Head of caudate nucleus (tissue), 42 donors: Measurements from ENCODE around the gene ZFP36.

Experiments
- DNase-seq, 42 donors: peaks; one replicate each; pipeline versions ENCODE4 v3.0.0 to v3.0.0-alpha.2; 2020 to 2021; ENCODE audit warnings: mixed read lengths in 7 of 42
- intact Hi-C: fragments of 100-400 bp; cut with DNase I; formaldehyde crosslinking; loops from one replicate; pipeline ENCODE4 v1.15.0; 2022

Gene ZFP36

DNA sequence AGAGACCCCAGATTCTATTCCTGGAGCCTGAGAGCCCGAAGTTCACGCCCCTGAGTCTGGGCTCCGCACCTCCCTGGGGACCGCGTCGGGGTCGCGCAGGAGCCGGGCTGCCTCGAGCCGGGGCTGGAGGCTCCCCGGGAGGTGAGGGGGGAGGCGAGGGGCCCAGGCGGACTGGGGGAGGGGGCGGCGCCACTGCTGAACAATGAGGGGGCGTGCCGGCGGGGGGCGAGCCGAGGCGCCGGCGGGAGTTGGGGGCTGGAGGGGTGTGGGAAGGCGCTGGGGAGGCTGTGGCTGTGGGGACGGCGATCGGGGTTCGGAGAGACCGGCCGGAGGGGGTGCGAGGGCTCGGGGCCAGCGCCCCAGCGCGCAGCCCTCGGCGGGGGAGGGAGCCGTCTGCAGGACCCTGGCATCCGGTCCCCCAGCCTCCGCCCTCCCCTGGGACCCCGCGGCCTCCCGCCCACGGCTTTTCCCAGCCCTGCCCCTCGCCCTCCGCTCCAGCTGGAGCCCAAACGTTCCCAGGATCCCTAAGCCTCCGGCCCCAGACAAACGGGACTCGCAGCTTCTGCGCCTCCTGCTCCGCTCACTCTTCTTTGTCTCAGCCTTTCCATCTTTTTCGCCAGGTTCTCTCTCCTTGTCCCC is 6.7 kb downstream of the ZFP36 start:
- DNase-seq, result peak in 7 of 42 donors; percentile 18 to 56 (median 31)
- intact Hi-C loops, result no loop called here

DNA sequence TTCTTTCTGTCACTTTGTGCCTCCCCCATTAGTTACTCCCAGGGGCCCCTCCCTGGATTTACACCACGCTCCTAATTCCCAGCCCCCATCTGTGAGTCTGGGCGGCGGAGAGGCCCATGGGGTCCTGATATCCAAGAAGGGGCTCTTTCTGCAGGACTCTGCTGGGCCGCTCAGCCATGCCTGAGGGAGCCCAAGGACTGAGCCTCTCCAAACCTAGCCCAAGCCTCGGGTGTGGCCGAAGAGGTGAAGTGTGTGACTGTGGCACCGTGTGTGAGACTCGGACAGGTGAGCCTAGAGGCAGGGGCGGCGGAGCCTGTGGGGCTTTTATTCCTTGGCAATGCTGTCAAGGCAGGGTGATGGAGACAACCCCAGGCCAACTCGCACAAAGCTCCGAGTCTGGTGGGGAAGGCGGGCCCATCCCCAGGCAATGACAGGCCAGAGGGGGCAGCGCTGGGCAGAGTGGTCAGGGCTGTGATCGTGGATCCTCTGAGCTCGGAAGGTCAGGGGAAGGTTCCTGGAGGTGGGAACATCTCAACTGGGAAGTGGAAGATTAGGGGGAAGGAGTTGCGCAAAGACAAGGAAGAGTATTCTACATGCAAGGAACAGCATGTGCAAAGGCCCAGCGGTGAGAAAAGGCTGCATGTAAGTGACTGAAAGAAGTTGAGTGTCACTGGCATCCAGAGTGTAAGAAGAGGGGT is 7.4 kb downstream of the ZFP36 start:
- no peak for DNase-seq
- intact Hi-C loops, result no loop called here

- intact Hi-C loops, result no loop called here
- DNase-seq, result no peak
Measured at GRCh38 chr19:39415111-39416046, 8.7 kb downstream of the ZFP36 start.

DNA sequence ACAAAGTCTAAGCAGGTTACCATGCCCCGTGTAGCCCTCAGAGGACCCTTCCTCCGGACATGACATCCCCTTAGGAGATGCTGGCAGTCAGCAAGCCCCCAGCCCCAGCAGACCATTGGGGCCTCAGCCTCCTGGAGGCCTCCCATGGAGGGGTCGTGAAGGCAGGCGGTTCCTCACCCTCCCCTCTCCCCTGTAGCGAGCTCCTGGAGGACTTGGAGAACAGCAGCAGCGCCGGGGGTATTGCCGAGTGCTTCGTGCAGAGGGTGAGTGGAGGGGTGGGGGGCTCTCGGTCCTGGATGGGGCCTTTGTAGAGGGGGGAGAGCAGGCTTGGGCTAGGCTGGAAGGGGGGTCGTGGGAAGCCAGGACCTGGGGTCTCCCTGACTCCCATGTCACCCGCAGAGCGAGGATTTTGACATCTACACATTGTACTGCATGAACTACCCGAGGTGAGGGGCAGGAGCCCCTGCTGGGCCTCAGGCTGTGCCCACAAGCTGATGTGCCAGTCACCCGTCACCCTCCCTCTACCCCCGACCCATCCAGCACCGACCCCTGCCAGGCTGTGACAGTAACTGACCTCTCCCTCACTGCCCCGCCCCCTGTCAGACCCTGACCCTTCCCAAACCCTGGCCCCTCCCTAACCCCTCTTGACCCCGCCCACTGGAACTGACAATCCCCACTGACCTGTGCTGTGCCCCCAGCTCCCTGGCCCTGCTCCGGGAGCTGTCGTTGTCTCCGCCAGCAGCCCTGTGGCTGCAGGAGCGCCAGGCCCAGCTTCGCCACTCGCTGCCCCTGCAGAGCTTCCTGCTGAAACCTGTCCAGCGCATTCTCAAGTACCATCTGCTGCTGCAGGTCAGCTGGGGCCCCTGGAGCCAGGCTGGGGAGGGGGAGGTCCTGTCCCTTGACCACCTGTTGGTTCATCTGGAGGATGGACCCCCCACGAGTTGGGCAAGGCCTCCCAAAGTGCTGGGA is 9.8 kb downstream of the ZFP36 start:
- intact Hi-C loops, result no loop called here
- DNase-seq, result no peak

DNA sequence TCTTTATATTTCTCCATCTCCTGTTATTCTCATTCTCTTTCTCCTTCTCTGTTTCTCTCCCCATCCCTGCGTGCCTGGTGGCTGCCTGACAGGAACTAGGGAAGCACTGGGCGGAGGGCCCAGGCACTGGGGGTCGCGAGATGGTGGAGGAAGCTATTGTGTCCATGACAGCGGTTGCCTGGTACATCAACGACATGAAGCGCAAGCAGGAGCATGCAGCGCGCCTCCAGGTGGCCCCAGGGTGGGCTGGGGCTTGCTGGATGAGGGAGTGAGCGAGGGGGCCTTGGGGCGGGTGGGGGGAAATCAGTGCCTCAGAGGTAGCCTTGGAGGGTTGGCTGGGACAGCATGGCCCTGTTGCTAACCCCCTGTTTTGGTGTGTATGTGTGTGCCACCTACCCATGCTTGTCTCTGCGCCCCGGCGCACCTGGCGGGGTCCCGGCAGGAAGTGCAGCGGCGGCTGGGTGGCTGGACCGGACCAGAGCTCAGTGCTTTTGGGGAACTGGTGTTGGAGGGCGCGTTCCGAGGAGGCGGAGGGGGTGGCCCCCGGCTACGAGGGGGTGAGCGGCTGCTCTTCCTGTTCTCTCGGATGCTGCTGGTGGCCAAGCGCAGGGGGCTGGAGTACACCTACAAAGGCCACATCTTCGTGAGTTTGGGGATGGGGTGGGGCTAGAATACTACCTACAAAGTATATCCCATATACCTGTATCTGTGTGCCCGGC is 11.0 kb downstream of the ZFP36 start:
- intact Hi-C loops, result no loop called here
- no peak for DNase-seq

GRCh38 chr19:39419003-39419402 is 12.4 kb downstream of the ZFP36 start:
- DNase-seq, result no peak
- intact Hi-C loops, result no loop called here

DNA sequence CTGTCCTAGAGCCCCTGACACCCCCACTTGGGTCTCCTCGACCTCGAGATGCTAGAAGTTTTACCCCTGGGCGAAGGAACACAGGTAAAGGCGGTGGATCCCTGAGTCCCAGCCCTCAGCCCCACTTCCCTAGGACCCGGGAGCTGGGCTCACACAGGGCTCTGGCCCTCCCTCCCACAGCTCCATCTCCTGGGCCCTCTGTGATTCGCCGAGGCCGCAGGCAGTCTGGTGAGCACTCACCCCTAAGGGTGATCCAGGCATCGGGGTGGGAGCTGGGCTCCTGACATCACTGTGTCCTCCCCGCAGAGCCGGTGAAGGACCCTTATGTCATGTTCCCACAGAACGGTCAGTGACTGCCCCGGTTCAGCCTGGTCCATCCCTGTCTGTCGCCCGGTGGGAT is 14.1 kb downstream of the ZFP36 start:
- intact Hi-C loops, result no loop called here
- DNase-seq, result no peak

DNA sequence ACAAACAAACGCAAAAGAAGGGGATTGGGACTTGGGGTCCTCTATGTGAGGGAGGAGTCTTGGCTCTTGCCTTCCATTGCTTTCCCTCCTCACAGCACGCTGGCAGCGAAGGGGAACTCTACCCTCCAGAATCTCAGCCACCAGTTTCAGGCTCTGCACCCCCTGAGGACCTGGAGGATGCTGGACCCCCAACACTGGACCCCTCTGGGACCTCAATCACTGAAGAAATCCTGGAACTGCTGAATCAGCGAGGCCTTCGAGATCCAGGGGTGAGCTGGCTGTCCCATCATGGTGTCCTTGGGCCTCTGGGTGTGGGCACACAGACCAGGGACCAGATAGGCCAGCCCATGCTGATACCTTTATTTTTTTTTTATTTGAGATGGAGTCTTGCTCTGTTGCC is 15.4 kb downstream of the ZFP36 start:
- intact Hi-C loops, result no loop called here
- no peak for DNase-seq

GRCh38 chr19:39423258-39424086 is 16.8 kb downstream of the ZFP36 start:
- no peak for DNase-seq
- intact Hi-C loops, result no loop called here

DNA sequence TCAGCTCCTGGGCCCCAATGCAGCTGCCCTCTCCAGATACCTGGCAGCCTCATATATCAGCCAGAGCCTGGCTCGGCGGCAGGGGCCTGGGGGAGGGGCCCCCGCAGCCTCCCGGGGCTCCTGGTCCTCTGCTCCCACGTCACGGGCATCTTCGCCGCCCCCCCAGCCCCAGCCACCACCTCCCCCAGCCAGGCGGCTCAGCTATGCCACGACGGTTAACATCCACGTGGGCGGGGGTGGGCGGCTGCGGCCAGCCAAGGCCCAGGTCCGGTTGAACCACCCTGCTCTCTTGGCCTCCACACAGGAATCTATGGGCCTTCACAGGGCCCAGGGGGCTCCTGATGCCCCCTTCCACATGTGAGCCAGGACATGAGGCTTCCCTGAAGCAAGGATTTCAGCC is 18.3 kb downstream of the ZFP36 start:
- no peak for DNase-seq
- intact Hi-C loops, result no loop called here

DNA sequence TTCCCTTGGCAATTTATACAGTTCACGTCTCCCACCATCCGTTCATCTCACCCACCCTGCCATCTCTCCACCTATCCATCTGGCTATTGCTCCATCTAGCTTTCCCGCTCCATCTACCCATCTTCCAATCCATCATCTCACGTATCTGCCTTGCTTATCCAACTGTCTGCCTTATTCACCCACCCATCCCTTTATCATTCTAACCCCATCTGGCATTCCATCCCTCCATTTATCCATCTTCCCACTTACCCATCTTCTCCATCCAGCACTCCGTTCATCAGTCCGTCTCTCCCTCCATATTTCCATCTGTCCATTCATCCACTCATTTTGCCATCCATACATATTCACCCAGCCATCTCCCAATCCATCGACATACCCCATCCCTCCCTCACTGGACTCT is 19.1 kb downstream of the ZFP36 start:
- no peak for DNase-seq
- intact Hi-C loops, result no loop called here

DNA sequence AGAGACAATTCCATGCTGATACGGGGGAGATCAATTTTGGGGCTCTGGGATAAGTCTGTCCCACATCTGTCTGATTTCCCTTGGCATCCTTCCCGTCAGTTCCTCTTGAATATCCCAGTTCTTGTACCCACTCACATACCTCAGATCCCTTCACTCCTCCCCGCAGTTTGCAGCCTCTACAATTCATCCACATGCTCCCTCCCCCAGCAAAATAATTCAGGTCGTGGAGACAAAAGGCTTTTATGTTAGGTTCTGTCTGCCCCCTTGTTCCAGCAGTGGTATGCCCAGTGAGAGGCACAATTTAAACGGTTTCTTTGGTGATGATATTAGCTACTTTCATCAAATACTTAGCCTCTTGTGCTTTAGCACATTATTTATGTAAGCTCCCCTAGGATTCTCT is 19.5 kb downstream of the ZFP36 start:
- no peak for DNase-seq
- intact Hi-C loops, result no loop called here

DNA sequence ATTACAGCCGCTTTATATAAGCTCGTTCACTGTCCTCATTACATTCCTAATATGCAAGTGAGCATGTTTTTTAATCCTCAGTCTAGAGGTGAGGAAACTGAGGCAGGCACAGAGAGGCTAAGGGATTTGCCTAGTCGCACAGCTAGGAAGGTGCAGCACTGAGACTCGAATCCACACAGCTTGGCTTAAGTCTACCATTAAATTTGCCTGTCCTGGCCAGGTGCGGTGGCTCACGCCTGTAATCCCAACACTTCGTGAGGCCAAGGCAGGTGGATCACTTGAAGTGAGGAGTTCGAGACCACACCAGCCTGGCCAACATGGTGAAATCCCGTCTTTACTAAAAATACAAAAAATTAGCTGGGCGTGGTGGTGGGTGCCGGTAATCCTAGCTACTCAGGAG is 21.1 kb downstream of the ZFP36 start:
- intact Hi-C loops, result no loop called here
- no peak for DNase-seq

GRCh38 chr19:39428283-39429112 is 21.9 kb downstream of the ZFP36 start:
- intact Hi-C loops, result no loop called here
- no peak for DNase-seq

DNA sequence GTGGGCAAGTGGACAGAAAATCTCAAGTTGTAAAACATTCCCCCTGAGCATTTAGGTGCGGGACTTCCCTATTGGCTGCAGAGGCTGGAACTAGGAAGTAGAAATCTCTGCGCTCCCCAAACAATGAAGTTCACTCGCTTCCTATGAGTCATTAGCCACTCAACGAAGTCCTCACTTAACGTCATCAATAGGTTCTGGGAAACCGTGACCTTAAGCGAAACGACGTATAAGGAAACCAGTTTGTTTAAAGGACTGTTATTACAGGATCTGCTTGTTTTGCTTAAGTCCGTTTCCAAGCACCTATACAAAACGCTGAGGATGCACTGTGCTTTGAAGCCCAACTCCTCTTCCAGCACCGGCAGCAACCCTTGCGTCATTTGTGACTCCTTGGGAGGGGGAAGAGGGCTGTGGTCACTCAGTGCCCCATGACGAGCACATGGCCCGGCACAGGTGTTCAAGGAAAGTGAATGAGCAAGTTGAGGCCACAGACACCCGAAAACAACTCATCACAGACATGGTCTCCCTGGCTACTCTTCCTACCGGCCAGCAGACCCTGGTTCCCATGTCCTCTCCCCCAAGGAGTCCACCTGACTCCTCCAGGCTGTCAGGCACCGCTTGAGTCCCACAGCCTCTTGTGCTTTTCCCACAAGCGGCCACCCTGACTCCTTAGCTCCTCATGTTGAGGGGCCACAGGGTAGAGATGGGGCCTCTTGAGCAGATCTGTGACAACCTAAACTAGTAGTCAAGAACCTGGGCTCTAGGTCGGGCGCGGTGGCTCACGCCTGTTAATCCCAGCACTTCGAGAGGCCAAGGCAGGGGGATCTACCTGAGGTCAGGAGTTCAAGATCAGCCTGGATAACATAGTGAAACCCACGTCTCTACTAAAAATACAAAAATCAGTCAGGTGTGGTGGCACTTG is 24.3 kb downstream of the ZFP36 start:
- intact Hi-C loops, result no loop called here
- DNase-seq, result no peak

GRCh38 chr19:39432677-39433025 is 26.0 kb downstream of the ZFP36 start:
- intact Hi-C loops, result no loop called here
- no peak for DNase-seq
